ENCODE data around the gene IFT43. TPM values are rescaled to one million over a fixed set of nuclear protein-coding genes. Genes with fewer than 3 reads are reported as not detected.

Gene IFT43
- total and polyA plus RNA-seq, 2 donors (not counting 3 experiments of a cell fraction or from before 2014, with no cell fraction given): 22.3 to 39.0 TPM

DNA sequence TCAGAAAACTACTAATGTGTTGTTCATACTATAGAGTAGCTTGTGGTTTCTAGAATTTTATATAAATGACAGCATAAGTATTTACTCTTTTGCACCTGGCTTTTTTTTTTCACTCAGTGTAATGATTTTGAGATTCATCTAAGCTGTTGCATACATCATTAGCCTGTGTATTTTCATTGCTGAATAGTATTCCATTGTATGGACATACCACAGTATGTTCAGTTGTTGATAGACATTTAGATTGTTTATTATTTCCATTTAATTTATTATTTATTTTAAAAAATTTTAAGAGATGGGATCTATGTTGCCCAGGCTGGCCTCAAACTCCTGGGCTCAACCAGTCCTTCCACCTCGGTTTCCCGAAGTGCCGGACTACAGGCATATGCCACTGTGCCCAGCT is 80.0 kb downstream of the IFT43 start:
- CTCF ChIA-PET: interaction anchor here (1.4 kb wide), 1 partner anchor 15 kb away, joined by 3 read pairs; no protein-coding TSS in a partner anchor
- TF ChIP-seq, protein P1, sequence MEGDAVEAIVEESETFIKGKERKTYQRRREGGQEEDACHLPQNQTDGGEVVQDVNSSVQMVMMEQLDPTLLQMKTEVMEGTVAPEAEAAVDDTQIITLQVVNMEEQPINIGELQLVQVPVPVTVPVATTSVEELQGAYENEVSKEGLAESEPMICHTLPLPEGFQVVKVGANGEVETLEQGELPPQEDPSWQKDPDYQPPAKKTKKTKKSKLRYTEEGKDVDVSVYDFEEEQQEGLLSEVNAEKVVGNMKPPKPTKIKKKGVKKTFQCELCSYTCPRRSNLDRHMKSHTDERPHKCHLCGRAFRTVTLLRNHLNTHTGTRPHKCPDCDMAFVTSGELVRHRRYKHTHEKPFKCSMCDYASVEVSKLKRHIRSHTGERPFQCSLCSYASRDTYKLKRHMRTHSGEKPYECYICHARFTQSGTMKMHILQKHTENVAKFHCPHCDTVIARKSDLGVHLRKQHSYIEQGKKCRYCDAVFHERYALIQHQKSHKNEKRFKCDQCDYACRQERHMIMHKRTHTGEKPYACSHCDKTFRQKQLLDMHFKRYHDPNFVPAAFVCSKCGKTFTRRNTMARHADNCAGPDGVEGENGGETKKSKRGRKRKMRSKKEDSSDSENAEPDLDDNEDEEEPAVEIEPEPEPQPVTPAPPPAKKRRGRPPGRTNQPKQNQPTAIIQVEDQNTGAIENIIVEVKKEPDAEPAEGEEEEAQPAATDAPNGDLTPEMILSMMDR (IDR thresholded peaks at IDR 0.05; ENCODE audit: extremely low read depth in 1 of 2, insufficient read depth in 1 of 2, low read depth in 1 of 2, low read length in 2 of 2): no peak
- TF ChIP-seq POLR2AphosphoS5 (IDR thresholded peaks at IDR 0.05; ENCODE audit: insufficient read depth, low read depth, low read length) (no peak), MYC (IDR thresholded peaks at IDR 0.05; ENCODE audit: low read depth, low read length) (no peak)
- POLR2A ChIA-PET: no interaction called here
- Histone ChIP-seq H3K9ac (replicated peaks; ENCODE audit: extremely low read depth, insufficient read depth, low read length) (no peak overlapping the region), H3K27ac (ENCODE audit: insufficient read depth, low read depth, low read length) (no peak overlapping the region), H3K79me2 (ENCODE audit: control insufficient read depth, insufficient read depth, low read length) (no peaks in the 10 kb centered on the region), H3K4me1 (ENCODE audit: control insufficient read depth, extremely low read depth, insufficient read depth, low read length) (no peaks in the 10 kb centered on the region), H3K4me3 (replicated peaks in 1 of 3; ENCODE audit: insufficient read depth in 1 of 3, low read depth in 1 of 3, low read length in 3 of 3) (no peak overlapping the region), H3K9me3 (replicated peaks; ENCODE audit: control insufficient read depth, insufficient read depth, low read length) (no peaks in the 10 kb centered on the region), H3K9me1 (replicated peaks; ENCODE audit: control insufficient read depth, extremely low read depth, insufficient read depth, low read length) (no peaks in the 10 kb centered on the region), H2AFZ (ENCODE audit: low read depth, low read length) (no peak overlapping the region), H4K20me1 (replicated peaks; ENCODE audit: control insufficient read depth, extremely low read depth, insufficient read depth, low read length) (no peaks in the 10 kb centered on the region), H3K27me3 (ENCODE audit: control insufficient read depth in 2 of 2, insufficient read depth in 2 of 2, low read length in 2 of 2) (no peaks in the 10 kb centered on the region), H3K4me2 (ENCODE audit: insufficient read depth, low read length) (no peak overlapping the region), H3K36me3 (ENCODE audit: control insufficient read depth in 2 of 2, extremely low read depth in 1 of 2, insufficient read depth in 2 of 2, low read length in 2 of 2) (no peaks in the 10 kb centered on the region)
- DNase-seq (ENCODE audit: low read depth, low spot score) (no peak), FAIRE-seq (no peak)
- dilution Hi-C loops (cut with MboI; ENCODE audit: extremely low pct_ligation_motif_present, low sequenced_read_pairs) (no loop called here), intact Hi-C loops (cut with micrococcal nuclease) (no loop called here)
- no TSS peak for BruUV-seq (replicated peaks)

DNA sequence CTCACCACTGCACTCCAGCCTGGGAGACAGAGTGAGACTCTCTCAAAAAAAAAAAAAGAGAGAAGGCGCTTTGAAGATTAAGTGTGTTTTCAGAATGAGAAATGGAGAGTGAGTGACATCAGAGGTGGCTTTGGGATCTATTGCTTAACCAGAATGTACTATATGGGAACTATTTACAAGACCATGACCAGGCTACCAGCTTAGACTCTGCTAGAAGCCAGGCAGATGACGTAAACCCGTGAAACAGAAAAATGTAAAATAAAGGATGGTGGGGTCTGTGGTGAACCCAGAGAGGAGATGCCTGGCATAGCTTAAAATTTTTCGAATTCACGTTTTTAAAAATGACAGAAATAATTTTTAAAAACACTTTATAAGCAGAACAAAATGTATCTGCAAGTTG is 82.0 kb downstream of the IFT43 start:
- TF ChIP-seq JUN (IDR thresholded peaks at IDR 0.05; ENCODE audit: borderline replicate concordance, insufficient read depth, insufficient read length, low read depth) (no peak), EZH2 (IDR thresholded peaks at IDR 0.05; ENCODE audit: borderline replicate concordance, low read depth, low read length, severe bottlenecking) (no peak), FOS (IDR thresholded peaks at IDR 0.05; ENCODE audit: borderline replicate concordance, insufficient read depth, low read length) (no peak), GATA2 (IDR thresholded peaks at IDR 0.05; ENCODE audit: insufficient read depth, insufficient read length, low read depth, low read length) (no peak), MYC (IDR thresholded peaks at IDR 0.05; ENCODE audit: low read depth, low read length) (no peak), POLR2A (IDR thresholded peaks at IDR 0.05; ENCODE audit: low read depth, low read length) (no peak), POLR2AphosphoS5 (IDR thresholded peaks at IDR 0.05; ENCODE audit: insufficient read depth, low read depth, low read length) (no peak)
- TF ChIP-seq, protein P2, sequence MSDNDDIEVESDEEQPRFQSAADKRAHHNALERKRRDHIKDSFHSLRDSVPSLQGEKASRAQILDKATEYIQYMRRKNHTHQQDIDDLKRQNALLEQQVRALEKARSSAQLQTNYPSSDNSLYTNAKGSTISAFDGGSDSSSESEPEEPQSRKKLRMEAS (IDR thresholded peaks at IDR 0.05; ENCODE audit: insufficient read depth, insufficient read length): no peak
- TF ChIP-seq, protein P1 (IDR thresholded peaks at IDR 0.05; ENCODE audit: extremely low read depth in 1 of 2, insufficient read depth in 1 of 2, low read depth in 1 of 2, low read length in 2 of 2): no peak
- H3K9me3 ChIP-seq (replicated peaks; ENCODE audit: control insufficient read depth, insufficient read depth, low read length): no peaks in the 10 kb centered on the region
- POLR2A ChIA-PET: no interaction called here
- H3K4me1 ChIP-seq (ENCODE audit: control insufficient read depth, extremely low read depth, insufficient read depth, low read length): no peaks in the 10 kb centered on the region
- no peaks in the 10 kb centered on the region for H3K9me1 ChIP-seq (replicated peaks; ENCODE audit: control insufficient read depth, extremely low read depth, insufficient read depth, low read length)
- DNase-seq (ENCODE audit: low read depth, low spot score) (no peak), FAIRE-seq (no peak)
- H3K4me2 ChIP-seq (ENCODE audit: insufficient read depth, low read length): no peak overlapping the region
- CTCF ChIA-PET: interaction anchor here (3.1 kb wide), 1 partner anchor 16 kb away, joined by 15 read pairs; no protein-coding TSS in a partner anchor
- H3K4me3 ChIP-seq (replicated peaks in 1 of 3; ENCODE audit: insufficient read depth in 1 of 3, low read depth in 1 of 3, low read length in 3 of 3): no peak overlapping the region
- no peak overlapping the region for H3K9ac ChIP-seq (replicated peaks; ENCODE audit: extremely low read depth, insufficient read depth, low read length)
- no peaks in the 10 kb centered on the region for H4K20me1 ChIP-seq (replicated peaks; ENCODE audit: control insufficient read depth, extremely low read depth, insufficient read depth, low read length)
- no peaks in the 10 kb centered on the region for H3K79me2 ChIP-seq (ENCODE audit: control insufficient read depth, insufficient read depth, low read length)
- no TSS peak for BruUV-seq (replicated peaks)
- H3K27me3 ChIP-seq (ENCODE audit: control insufficient read depth in 2 of 2, insufficient read depth in 2 of 2, low read length in 2 of 2): no peaks in the 10 kb centered on the region
- H3K36me3 ChIP-seq (ENCODE audit: control insufficient read depth in 2 of 2, extremely low read depth in 1 of 2, insufficient read depth in 2 of 2, low read length in 2 of 2): no peaks in the 10 kb centered on the region
- no peak overlapping the region for H2AFZ ChIP-seq (ENCODE audit: low read depth, low read length)
- dilution Hi-C loops (cut with MboI; ENCODE audit: extremely low pct_ligation_motif_present, low sequenced_read_pairs) (no loop called here), intact Hi-C loops (cut with micrococcal nuclease) (no loop called here)
- no peak overlapping the region for H3K27ac ChIP-seq (ENCODE audit: insufficient read depth, low read depth, low read length)
